Kidney (tissue), 14 donors: ENCODE measurements around the gene CCDC136. TPM values are rescaled to one million over a fixed set of nuclear protein-coding genes. Genes with fewer than 3 reads are reported as not detected.
A peak's percentile ranks its signal among the peaks of the same experiment; 100 is the strongest.

ENCODE experiments used
- DNase-seq, 5 donors: peaks; one replicate each; pipeline ENCODE4 v3.0.0-alpha.2; 2013 to 2020
- FAIRE-seq: peaks from 2 replicates; lab custom pipeline; 2012; peaks lifted over from hg19 to GRCh38; lab: Jason Lieb, UNC
- H3K27ac ChIP-seq, 2 donors: one replicate each; pipeline ENCODE4 v1.7.0; 2013; ENCODE audit warnings: low read depth in 2 of 2, low read length in 2 of 2, inconsistent platforms in 1 of 2
- H3K27me3 ChIP-seq: one replicate; pipeline ENCODE4 v1.7.1; 2013; ENCODE audit warnings: low read length, inconsistent platforms; ENCODE audit not compliant: control insufficient read depth, insufficient read depth
- H3K36me3 ChIP-seq, 3 donors: one replicate each; pipeline versions ENCODE4 v1.7.0 to v1.7.1; 2013; ENCODE audit warnings: low read length in 3 of 3, control low read depth in 1 of 3, inconsistent platforms in 1 of 3; ENCODE audit not compliant: insufficient read depth in 3 of 3, control insufficient read depth in 2 of 3
- H3K4me1 ChIP-seq, 3 donors: one replicate each; pipeline versions ENCODE4 v1.7.0 to v1.7.1; 2013; ENCODE audit warnings: low read length in 3 of 3, inconsistent platforms in 1 of 3, low read depth in 1 of 3; ENCODE audit not compliant: control insufficient read depth in 2 of 3, insufficient read depth in 2 of 3
- H3K4me3 ChIP-seq, 3 donors: one replicate each; pipeline versions ENCODE4 v1.7.0 to v1.8.1; 2013; ENCODE audit warnings: low read length in 3 of 3, control low read depth in 1 of 3, inconsistent platforms in 1 of 3
- H3K9ac ChIP-seq, 3 donors: one replicate each; pipeline versions ENCODE4 v1.7.0 to v1.7.1; 2013; ENCODE audit warnings: low read length in 3 of 3, control low read depth in 1 of 3, inconsistent platforms in 1 of 3
- H3K9me3 ChIP-seq, 3 donors: one replicate each; pipeline versions ENCODE4 v1.7.0 to v1.7.1; 2013; ENCODE audit warnings: low read length in 3 of 3, control low read depth in 1 of 3, inconsistent platforms in 1 of 3; ENCODE audit not compliant: control insufficient read depth in 2 of 3, insufficient read depth in 1 of 3
- CTCF ChIP-seq: IDR thresholded peaks from 3 replicates; pipeline ENCODE4 v1.5.1; 2012; ENCODE audit warnings: mild to moderate bottlenecking, moderate library complexity, borderline replicate concordance; ENCODE audit not compliant: insufficient read depth; ENCODE audit errors: extremely low read depth
- intact Hi-C: fragments of 100-400 bp; cut with DNase I; formaldehyde crosslinking; loops from one replicate; pipeline ENCODE4 v1.11.1; 2022
- polyA plus RNA-seq: library from polyadenylated mRNA; stranded (reverse); fragments of 350-450 nt; fragmentation: Illumina TruSeq; extraction: RNeasy Lipid Tissue Mini Kit (QIAGEN cat#74804); gene quantifications from one replicate; pipeline ENCODE4 v1.2.3, GENCODE V29; 2014; ENCODE audit warnings: low read depth, low replicate concordance; ENCODE audit not compliant: insufficient read depth
- total RNA-seq: library from RNA; stranded (reverse); fragmentation: NEBNext Ultra II Directional; extraction: Animal tissue kit (Norgen Biotek cat#: 25700); gene quantifications from one replicate; pipeline ENCODE4 v1.2.1, GENCODE V29; 2021
- donor health status: control.
- donor health status: control.
- donor health status: control.
- donor health status: control.
- donor health status: control.
- donor health status: DM: yes; HTN: yes; CAD: no.
- donor health status: Normal renal cell carcinoma (clear cell type).

The CCDC136 gene
- total and polyA plus RNA-seq, 2 donors from 2014 or later: 1.4 to 4.2 TPM

- H3K4me1 ChIP-seq: peaks cover 0 to 5% (median 0%) of the 10 kb centered on the region in 3 donors
- H3K27me3 ChIP-seq: no peaks in the 10 kb centered on the region
- H3K9me3 ChIP-seq: no peaks in the 10 kb centered on the region
- DNase-seq: peak in 1 of 5 donors; percentile 61
- H3K4me3 ChIP-seq: peak overlapping the region in 1 of 3 donors; percentile 21
- no peaks in the 10 kb centered on the region for H3K36me3 ChIP-seq
- H3K27ac ChIP-seq: peak overlapping the region; percentile 42 to 60
- intact Hi-C loops: no loop called here
- peak overlapping the region in 1 of 3 donors; percentile 40 for H3K9ac ChIP-seq
- TF ChIP-seq CTCF: no peak
- no peak for FAIRE-seq
These were observed 58.2 kb downstream of the CCDC136 start for GRCh38 chr7:128849804-128850490.

- Histone ChIP-seq H3K36me3 (no peaks in the 10 kb centered on the region), H3K9me3 (no peaks in the 10 kb centered on the region), H3K4me1 (peaks cover 0 to 5% (median 0%) of the 10 kb centered on the region in 3 donors), H3K27me3 (no peaks in the 10 kb centered on the region), H3K9ac (no peak overlapping the region), H3K4me3 (no peak overlapping the region), H3K27ac (no peak overlapping the region)
- TF ChIP-seq CTCF: no peak
- DNase-seq (peak in 1 of 5 donors; percentile 65), FAIRE-seq (no peak)
- intact Hi-C loops: no loop called here
These were observed 60.9 kb downstream of the CCDC136 start for GRCh38 chr7:128852537-128853254.

- TF ChIP-seq CTCF: no peak
- intact Hi-C loops: no loop called here
- FAIRE-seq (no peak), DNase-seq (no peak)
- Histone ChIP-seq H3K36me3 (no peaks in the 10 kb centered on the region), H3K9me3 (no peaks in the 10 kb centered on the region), H3K4me1 (peaks cover 0 to 5% (median 0%) of the 10 kb centered on the region in 3 donors), H3K4me3 (no peak overlapping the region), H3K9ac (no peak overlapping the region), H3K27me3 (no peaks in the 10 kb centered on the region), H3K27ac (no peak overlapping the region)
These were observed 62.0 kb downstream of the CCDC136 start for GRCh38 chr7:128853799-128854198.
